Measurements from ENCODE around the gene MSI2.

- TF ChIP-seq TAF15 (IDR thresholded peaks at IDR 0.05; ENCODE audit: low read depth, low read length) (no peak), YY1 (IDR thresholded peaks at IDR 0.05; ENCODE audit: borderline replicate concordance in 1 of 3, control insufficient read depth in 1 of 3, extremely low read depth in 1 of 3, insufficient read depth in 3 of 3, insufficient read length in 1 of 3, insufficient replicate concordance in 2 of 3, low read depth in 1 of 3, low read length in 2 of 3) (no peak), NR2C2 (CRISPR knock-in tag; IDR thresholded peaks at IDR 0.05) (no peak), NR2C2 (tag; IDR thresholded peaks at IDR 0.05) (no peak), ZBTB26 (CRISPR knock-in tag; IDR thresholded peaks at IDR 0.05) (no peak), RAD51 (IDR thresholded peaks at IDR 0.05; ENCODE audit: borderline replicate concordance, low read depth) (no peak), MEF2D (tag; conservative IDR thresholded peaks at IDR 0.05; ENCODE audit: low read depth) (no peak), ESRRA (IDR thresholded peaks at IDR 0.05; ENCODE audit: borderline replicate concordance, low read depth) (no peak)
Measured at GRCh38 chr17:57684711-57685498, 428.6 kb downstream of the MSI2 start.

All from K562 (cell line).